Stimulated activated memory B cell treated with anti-CD40 and anti-IgM and Interleukin-4, amounts not matched to agents 10 μg/mL and 1 μg/mL and 100 μg/mL, for 72 hours (primary cell): ENCODE data around the gene TEX44.

Experiments used
- ATAC-seq: fragments of 150-1000 bp; cut with Tn5 transposase; 2 replicates; pipeline ENCODE4 v1.10.0; 2021
- H3K27ac Mint-ChIP-seq: one replicate; pipeline ENCODE4 v1.8.0; 2022; ENCODE audit warnings: mild to moderate bottlenecking, mixed read lengths
- H3K27me3 Mint-ChIP-seq: one replicate; pipeline ENCODE4 v1.8.0; 2022; ENCODE audit warnings: mixed read lengths
- H3K36me3 Mint-ChIP-seq: one replicate; pipeline ENCODE4 v1.8.0; 2022; ENCODE audit warnings: mixed read lengths
- H3K4me1 Mint-ChIP-seq: one replicate; pipeline ENCODE4 v1.8.0; 2022; ENCODE audit warnings: mixed read lengths
- H3K4me3 Mint-ChIP-seq: one replicate; pipeline ENCODE4 v1.8.0; 2022; ENCODE audit warnings: mild to moderate bottlenecking, moderate library complexity, mixed read lengths
- H3K9me3 Mint-ChIP-seq: one replicate; pipeline ENCODE4 v1.8.0; 2022; ENCODE audit warnings: mixed read lengths

Gene TEX44

GRCh38 chr2:231589656-231590055 lies 3.0 kb upstream of the TEX44 start:
- no peak overlapping the region for H3K4me3 Mint-ChIP-seq
- ATAC-seq: no peak
- H3K4me1 Mint-ChIP-seq: no peaks in the 10 kb centered on the region
- H3K27ac Mint-ChIP-seq: no peak overlapping the region
- no peaks in the 10 kb centered on the region for H3K27me3 Mint-ChIP-seq
- H3K36me3 Mint-ChIP-seq: no peaks in the 10 kb centered on the region
- no peaks in the 10 kb centered on the region for H3K9me3 Mint-ChIP-seq

GRCh38 chr2:231590614-231591013 lies 2.0 kb upstream of the TEX44 start:
- ATAC-seq: no peak
- H3K9me3 Mint-ChIP-seq: no peaks in the 10 kb centered on the region
- H3K4me1 Mint-ChIP-seq: no peaks in the 10 kb centered on the region
- H3K27ac Mint-ChIP-seq: no peak overlapping the region
- no peaks in the 10 kb centered on the region for H3K36me3 Mint-ChIP-seq
- no peaks in the 10 kb centered on the region for H3K27me3 Mint-ChIP-seq
- no peak overlapping the region for H3K4me3 Mint-ChIP-seq

- no peak overlapping the region for H3K4me3 Mint-ChIP-seq
- ATAC-seq: no peak
- H3K36me3 Mint-ChIP-seq: no peaks in the 10 kb centered on the region
- H3K27me3 Mint-ChIP-seq: no peaks in the 10 kb centered on the region
- H3K27ac Mint-ChIP-seq: no peak overlapping the region
- no peaks in the 10 kb centered on the region for H3K4me1 Mint-ChIP-seq
- no peaks in the 10 kb centered on the region for H3K9me3 Mint-ChIP-seq
These were observed 1.0 kb downstream of the TEX44 start for GRCh38 chr2:231593666-231594065.

GRCh38 chr2:231597014-231597611 lies 4.4 kb downstream of the TEX44 start:
- Mint-ChIP-seq H3K4me3 (no peak overlapping the region), H3K27me3 (no peaks in the 10 kb centered on the region), H3K4me1 (peaks cover 7% of the 10 kb centered on the region), H3K9me3 (no peaks in the 10 kb centered on the region), H3K27ac (no peak overlapping the region), H3K36me3 (no peaks in the 10 kb centered on the region)
- peak; percentile 93 for ATAC-seq

- Mint-ChIP-seq H3K4me1 (peaks cover 8% of the 10 kb centered on the region), H3K36me3 (no peaks in the 10 kb centered on the region), H3K4me3 (no peak overlapping the region), H3K27me3 (no peaks in the 10 kb centered on the region), H3K9me3 (no peaks in the 10 kb centered on the region), H3K27ac (no peak overlapping the region)
- no peak for ATAC-seq
These were observed 5.0 kb downstream of the TEX44 start for GRCh38 chr2:231597627-231598026.

GRCh38 chr2:231600619-231601355 lies 8.1 kb downstream of the TEX44 start:
- Mint-ChIP-seq H3K4me3 (no peak overlapping the region), H3K27ac (no peak overlapping the region), H3K36me3 (no peaks in the 10 kb centered on the region), H3K4me1 (peaks cover 34% of the 10 kb centered on the region), H3K9me3 (no peaks in the 10 kb centered on the region), H3K27me3 (no peaks in the 10 kb centered on the region)
- ATAC-seq: no peak

GRCh38 chr2:231601356-231602229 lies 8.9 kb downstream of the TEX44 start:
- Mint-ChIP-seq H3K27me3 (no peaks in the 10 kb centered on the region), H3K27ac (no peak overlapping the region), H3K4me1 (peaks cover 38% of the 10 kb centered on the region), H3K36me3 (no peaks in the 10 kb centered on the region), H3K9me3 (no peaks in the 10 kb centered on the region), H3K4me3 (no peak overlapping the region)
- ATAC-seq: peak; percentile 35

GRCh38 chr2:231602859-231603467 lies 10.3 kb downstream of the TEX44 start:
- no peaks in the 10 kb centered on the region for H3K9me3 Mint-ChIP-seq
- no peak for ATAC-seq
- H3K27ac Mint-ChIP-seq: peak overlapping the region; percentile 86
- no peaks in the 10 kb centered on the region for H3K36me3 Mint-ChIP-seq
- no peaks in the 10 kb centered on the region for H3K27me3 Mint-ChIP-seq
- H3K4me3 Mint-ChIP-seq: no peak overlapping the region
- H3K4me1 Mint-ChIP-seq: peaks cover 38% of the 10 kb centered on the region

GRCh38 chr2:231604101-231604684 lies 11.5 kb downstream of the TEX44 start:
- peak; percentile 32 for ATAC-seq
- peak overlapping the region; percentile 80 for H3K4me3 Mint-ChIP-seq
- peak overlapping the region; percentile 86 for H3K27ac Mint-ChIP-seq
- H3K9me3 Mint-ChIP-seq: no peaks in the 10 kb centered on the region
- H3K4me1 Mint-ChIP-seq: peaks cover 38% of the 10 kb centered on the region
- no peaks in the 10 kb centered on the region for H3K36me3 Mint-ChIP-seq
- H3K27me3 Mint-ChIP-seq: no peaks in the 10 kb centered on the region

- peak overlapping the region; percentile 80 for H3K4me3 Mint-ChIP-seq
- H3K27ac Mint-ChIP-seq: peak overlapping the region; percentile 86
- H3K9me3 Mint-ChIP-seq: no peaks in the 10 kb centered on the region
- ATAC-seq: peak; percentile 94
- H3K27me3 Mint-ChIP-seq: no peaks in the 10 kb centered on the region
- no peaks in the 10 kb centered on the region for H3K36me3 Mint-ChIP-seq
- peaks cover 38% of the 10 kb centered on the region for H3K4me1 Mint-ChIP-seq
These were observed 12.3 kb downstream of the TEX44 start for GRCh38 chr2:231604685-231605606.

GRCh38 chr2:231605607-231606091 lies 13.0 kb downstream of the TEX44 start:
- Mint-ChIP-seq H3K4me3 (peak overlapping the region; percentile 69), H3K36me3 (no peaks in the 10 kb centered on the region), H3K27me3 (no peaks in the 10 kb centered on the region), H3K9me3 (no peaks in the 10 kb centered on the region), H3K27ac (peak overlapping the region; percentile 86), H3K4me1 (peaks cover 38% of the 10 kb centered on the region)
- no peak for ATAC-seq

GRCh38 chr2:231606941-231607340 lies 14.3 kb downstream of the TEX44 start:
- Mint-ChIP-seq H3K4me1 (peaks cover 42% of the 10 kb centered on the region), H3K27ac (peak overlapping the region; percentile 86), H3K27me3 (no peaks in the 10 kb centered on the region), H3K4me3 (no peak overlapping the region), H3K36me3 (no peaks in the 10 kb centered on the region), H3K9me3 (no peaks in the 10 kb centered on the region)
- no peak for ATAC-seq

- no peaks in the 10 kb centered on the region for H3K9me3 Mint-ChIP-seq
- H3K27me3 Mint-ChIP-seq: no peaks in the 10 kb centered on the region
- peak overlapping the region; percentile 99 for H3K27ac Mint-ChIP-seq
- no peak for ATAC-seq
- peaks cover 45% of the 10 kb centered on the region for H3K4me1 Mint-ChIP-seq
- H3K4me3 Mint-ChIP-seq: peak overlapping the region; percentile 24
- H3K36me3 Mint-ChIP-seq: no peaks in the 10 kb centered on the region
These were observed 18.8 kb downstream of the TEX44 start for GRCh38 chr2:231611273-231612108.
